PC-9 (cell line): Measurements from ENCODE around the gene PPM1F. TPM values are rescaled to one million over a fixed set of nuclear protein-coding genes. Genes with fewer than 3 reads are reported as not detected.
"Not testable (repeated sequence)": the region's sequence is repeated elsewhere in the genome, so short reads cannot be mapped to it uniquely, and the experiment has no call there.

ENCODE experiments used
- BruUV-seq: library from RNA; stranded (reverse); fragments of 400-500 nt; replicated peaks from 2 replicates; lab custom pipeline; 2021; lab: Mats Ljungman, UMichigan
- CTCF ChIA-PET: fragments of 300-600 bp; sonication (Branson Sonifier 250); formaldehyde crosslinking; loops from one replicate; lab custom pipeline; 2022; ENCODE audit warnings: antibody characterized with exemption; lab: Charles Lee
- POLR2A ChIA-PET: fragments of 300-600 bp; sonication (Branson Sonifier 250); formaldehyde crosslinking; loops from one replicate; lab custom pipeline; 2022; ENCODE audit warnings: antibody characterized with exemption; ENCODE audit not compliant: unreplicated experiment; lab: Charles Lee
- DNase-seq, 2 experiments: peaks; one replicate each; pipeline versions ENCODE4 v3.0.0 to v3.0.0-alpha.2; 2015 to 2022; ENCODE audit warnings: mixed read lengths in 1 of 2
- H2AFZ ChIP-seq: fragments of 200-600 bp; sonication (generic); 2 replicates; pipeline ENCODE4 v1.8.1; 2017; ENCODE audit warnings: antibody characterized with exemption
- H3F3A ChIP-seq: fragments of 200-600 bp; sonication (generic); 2 replicates; pipeline ENCODE4 v1.8.1; 2017; ENCODE audit warnings: antibody characterized with exemption, mild to moderate bottlenecking, low read depth; ENCODE audit not compliant: insufficient read depth
- H3K27ac ChIP-seq: fragments of 200-600 bp; sonication (generic); 2 replicates; pipeline ENCODE4 v1.6.1; 2016; ENCODE audit warnings: mixed run types
- H3K27me3 ChIP-seq: fragments of 200-600 bp; sonication (generic); 2 replicates; pipeline ENCODE4 v1.6.1; 2016; ENCODE audit warnings: low read depth, mixed run types; ENCODE audit not compliant: insufficient read depth
- H3K36me3 ChIP-seq: fragments of 200-600 bp; sonication (generic); 2 replicates; pipeline ENCODE4 v1.6.1; 2016; ENCODE audit warnings: low read depth, mixed run types
- H3K4me1 ChIP-seq: fragments of 200-600 bp; sonication (generic); replicated peaks from 2 replicates; pipeline ENCODE4 v1.6.1; 2016; ENCODE audit warnings: mixed run types; ENCODE audit not compliant: insufficient read depth
- H3K4me2 ChIP-seq: fragments of 200-600 bp; sonication (generic); 2 replicates; pipeline ENCODE4 v1.6.1; 2017; ENCODE audit warnings: mixed run types
- H3K4me3 ChIP-seq: fragments of 200-600 bp; sonication (generic); 2 replicates; pipeline ENCODE4 v1.6.1; 2016; ENCODE audit warnings: mixed run types
- H3K79me2 ChIP-seq: fragments of 200-600 bp; sonication (generic); 2 replicates; pipeline ENCODE4 v1.6.1; 2017; ENCODE audit warnings: low read depth, mixed run types
- H3K9me2 ChIP-seq: fragments of 200-600 bp; sonication (generic); 2 replicates; pipeline ENCODE4 v1.8.1; 2017; ENCODE audit warnings: mild to moderate bottlenecking; ENCODE audit not compliant: insufficient read depth
- H3K9me3 ChIP-seq: fragments of 200-600 bp; sonication (generic); 2 replicates; pipeline ENCODE4 v1.8.1; 2016; ENCODE audit warnings: low read depth; ENCODE audit not compliant: insufficient read depth
- H4K20me1 ChIP-seq: fragments of 200-600 bp; sonication (generic); 2 replicates; pipeline ENCODE4 v1.8.1; 2017; ENCODE audit not compliant: insufficient read depth
- EZH2 ChIP-seq: fragments of 200-600 bp; sonication (generic); IDR thresholded peaks from 2 replicates; pipeline ENCODE4 v1.8.0; 2017; ENCODE audit warnings: antibody characterized with exemption, low read depth
- intact Hi-C: fragments of 100-400 bp; cut with micrococcal nuclease; formaldehyde crosslinking; loops from one replicate; pipeline ENCODE4 v1.10.0; 2022; ENCODE audit not compliant: unreplicated experiment
- total RNA-seq: library from RNA; stranded (reverse); gene quantifications from 2 replicates; pipeline ENCODE4 v1.2.3, GENCODE V29; 2021
- TF ChIP-seq, protein P1 (sequence below): fragments of 200-600 bp; sonication (generic); conservative IDR thresholded peaks from 2 replicates; pipeline ENCODE4 v1.6.1; 2017; ENCODE audit warnings: mixed run types, antibody characterized with exemption, mild to moderate bottlenecking, moderate library complexity

The PPM1F gene
- total RNA-seq, 1 experiment from 2014 or later: 20.6 TPM

DNA sequence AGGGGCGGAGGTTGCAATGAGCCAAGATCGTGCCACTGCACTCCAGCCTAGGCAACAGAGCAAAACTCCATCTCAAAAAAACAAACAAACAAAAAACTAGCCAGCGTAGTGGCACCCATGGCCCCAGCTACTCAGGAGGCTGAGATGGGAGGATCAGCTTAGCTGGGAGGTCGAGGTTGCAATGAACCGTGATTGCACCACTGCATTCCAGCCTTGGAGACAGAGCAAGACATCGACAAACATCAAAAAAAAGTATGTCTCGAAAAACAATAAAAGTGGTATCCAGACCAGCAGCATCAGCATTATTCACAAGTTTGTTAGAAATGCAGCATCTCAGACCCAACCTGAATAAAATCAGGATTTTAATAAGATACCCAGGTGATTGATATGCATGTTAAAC, 79.0 kb downstream of the PPM1F start:
- TF ChIP-seq EZH2: no peak
- TF ChIP-seq, protein P1, sequence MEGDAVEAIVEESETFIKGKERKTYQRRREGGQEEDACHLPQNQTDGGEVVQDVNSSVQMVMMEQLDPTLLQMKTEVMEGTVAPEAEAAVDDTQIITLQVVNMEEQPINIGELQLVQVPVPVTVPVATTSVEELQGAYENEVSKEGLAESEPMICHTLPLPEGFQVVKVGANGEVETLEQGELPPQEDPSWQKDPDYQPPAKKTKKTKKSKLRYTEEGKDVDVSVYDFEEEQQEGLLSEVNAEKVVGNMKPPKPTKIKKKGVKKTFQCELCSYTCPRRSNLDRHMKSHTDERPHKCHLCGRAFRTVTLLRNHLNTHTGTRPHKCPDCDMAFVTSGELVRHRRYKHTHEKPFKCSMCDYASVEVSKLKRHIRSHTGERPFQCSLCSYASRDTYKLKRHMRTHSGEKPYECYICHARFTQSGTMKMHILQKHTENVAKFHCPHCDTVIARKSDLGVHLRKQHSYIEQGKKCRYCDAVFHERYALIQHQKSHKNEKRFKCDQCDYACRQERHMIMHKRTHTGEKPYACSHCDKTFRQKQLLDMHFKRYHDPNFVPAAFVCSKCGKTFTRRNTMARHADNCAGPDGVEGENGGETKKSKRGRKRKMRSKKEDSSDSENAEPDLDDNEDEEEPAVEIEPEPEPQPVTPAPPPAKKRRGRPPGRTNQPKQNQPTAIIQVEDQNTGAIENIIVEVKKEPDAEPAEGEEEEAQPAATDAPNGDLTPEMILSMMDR: no peak
- BruUV-seq: no TSS peak
- H3K9me3 ChIP-seq: no peaks in the 10 kb centered on the region
- no peaks in the 10 kb centered on the region for H3F3A ChIP-seq
- no peaks in the 10 kb centered on the region for H3K36me3 ChIP-seq
- no peaks in the 10 kb centered on the region for H4K20me1 ChIP-seq
- ChIA-PET CTCF (no interaction called here), POLR2A (no interaction called here)
- intact Hi-C loops: no loop called here
- H3K79me2 ChIP-seq: no peaks in the 10 kb centered on the region
- no peak overlapping the region for H2AFZ ChIP-seq
- H3K4me1 ChIP-seq: no peaks in the 10 kb centered on the region
- H3K4me2 ChIP-seq: no peak overlapping the region
- H3K27ac ChIP-seq: no peak overlapping the region
- no peaks in the 10 kb centered on the region for H3K9me2 ChIP-seq
- no peak overlapping the region for H3K4me3 ChIP-seq
- DNase-seq: no peak
- no peaks in the 10 kb centered on the region for H3K27me3 ChIP-seq

DNA sequence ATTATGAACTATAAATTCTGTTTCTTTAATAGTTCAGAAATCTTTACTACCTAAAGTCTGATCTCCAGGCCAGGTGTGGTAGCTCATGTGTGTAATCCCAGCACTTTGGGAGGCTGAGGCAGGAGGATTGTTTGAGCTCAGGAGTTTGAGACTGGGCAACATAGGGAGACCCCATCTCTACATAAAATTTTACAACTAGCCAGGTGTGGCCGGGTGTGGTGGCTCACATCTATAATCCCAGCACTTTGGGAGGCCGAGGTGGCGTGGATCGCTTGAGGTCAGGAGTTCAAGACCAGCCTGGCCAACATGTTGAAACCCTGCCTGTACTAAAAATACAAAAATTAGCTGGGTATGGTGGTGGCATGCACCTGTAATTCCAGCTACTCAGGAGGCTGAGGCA, 79.9 kb downstream of the PPM1F start:
- H4K20me1 ChIP-seq, intact Hi-C loops, H3K9me2 ChIP-seq, H3F3A ChIP-seq, H3K36me3 ChIP-seq, H3K4me1 ChIP-seq, H3K79me2 ChIP-seq, H3K4me2 ChIP-seq, POLR2A ChIA-PET, H3K27ac ChIP-seq, H3K9me3 ChIP-seq, DNase-seq, H2AFZ ChIP-seq, H3K27me3 ChIP-seq, H3K4me3 ChIP-seq, CTCF ChIA-PET, BruUV-seq: not testable (repeated sequence)

Other genes starting within 250 kb of the PPM1F start
- gene YPEL1, start 217.1 kb downstream of the PPM1F start, total RNA-seq: 5.2 and 8.3 TPM in 2 replicates
- 66.7 and 82.8 TPM in 2 replicates for gene MAPK1, start 85.2 kb downstream of the PPM1F start, total RNA-seq
- 23.7 and 23.9 TPM in 2 replicates for gene TOP3B, start 29.9 kb upstream of the PPM1F start, total RNA-seq